Psoas muscle (tissue), 8 donors: ENCODE measurements around the gene ANKDD1A. TPM values are rescaled to one million over a fixed set of nuclear protein-coding genes. Genes with fewer than 3 reads are reported as not detected.
A peak's percentile ranks its signal among the peaks of the same experiment; 100 is the strongest.

ENCODE experiments used
- ATAC-seq, 4 donors: fragments of 200-7000 bp; cut with Tn5 transposase; one replicate each; pipeline ENCODE4 v1.9.1; 2020; ENCODE audit warnings: moderate library complexity in 3 of 4, mild to moderate bottlenecking in 2 of 4
- DNase-seq, 2 donors: peaks; one replicate each; pipeline ENCODE4 v3.0.0-alpha.2; 2020
- H3K27ac ChIP-seq: fragments of 200-600 bp; one replicate; pipeline ENCODE4 v1.8.0; 2022
- H3K27me3 ChIP-seq, 3 donors: fragments of 200-600 bp in 1 of 3; one replicate each; pipeline versions ENCODE4 v1.6.1 to v1.8.0; 2013 to 2022; ENCODE audit warnings: low read length in 2 of 3, mild to moderate bottlenecking in 2 of 3, moderate library complexity in 1 of 3; ENCODE audit not compliant: insufficient read depth in 3 of 3
- H3K36me3 ChIP-seq, 2 donors: fragments of 200-600 bp in 1 of 2; one replicate each; pipeline versions ENCODE4 v1.6.1 to v1.8.0; 2013 to 2022; ENCODE audit warnings: low read depth in 1 of 2, mild to moderate bottlenecking in 1 of 2, moderate library complexity in 1 of 2; ENCODE audit not compliant: insufficient read depth in 1 of 2
- H3K4me1 ChIP-seq: fragments of 200-600 bp; one replicate; pipeline ENCODE4 v1.8.0; 2022
- H3K4me3 ChIP-seq: fragments of 200-600 bp; one replicate; pipeline ENCODE4 v1.8.0; 2022; ENCODE audit warnings: mild to moderate bottlenecking
- H3K9me3 ChIP-seq: fragments of 200-600 bp; one replicate; pipeline ENCODE4 v1.8.0; 2022
- WGBS, 3 donors: extraction: QIAGEN DNeasy Blood & Tissue Kit; methylation state at CpG; one replicate each; pipeline versions ENCODE4 v1.1.6 to v1.1.7; 2013; 5-methylcytosine and 5-hydroxymethylcytosine counted together
- intact Hi-C, 2 donors: fragments of 100-400 bp; cut with DNase I; formaldehyde crosslinking; loops; one replicate each; pipeline versions ENCODE4 v1.11.0 to v1.14.2; 2022
- polyA plus RNA-seq, 3 donors: library from polyadenylated mRNA; stranded (reverse); fragments of 200-250 nt; gene quantifications; one replicate each; pipeline ENCODE4 v1.2.3, GENCODE V29; 2013
- total RNA-seq, 4 donors: library from RNA; stranded (reverse); fragmentation: NEBNext Ultra II Directional in 2 of 4; extraction: Animal tissue kit (Norgen Biotek cat#: 25700) in 2 of 4; gene quantifications; one replicate each; pipeline versions ENCODE4 v1.2.1 to v1.2.4, GENCODE V29; 2021 to 2023
- TF ChIP-seq, protein P1 (sequence below): fragments of 200-600 bp; IDR thresholded peaks from one replicate; pipeline ENCODE4 v1.8.0; 2022; ENCODE audit warnings: antibody characterized with exemption
- donor health status: healthy with polysubstance abuse.
- donor health status: DM: no; HTN: no; CAD: no; lungs with moderate emphysema.
- donor health status: Bipolar disorder and iron deficiency.
- donor health status: healthy.
- donor health status: DM: yes; HTN: yes; CAD: no.
- donor health status: DM: no; HTN: no; CAD: no.
- donor health status: DM: no; HTN: no; CAD: no.
- donor health status: DM: yes; HTN: yes; CAD: no.

The ANKDD1A gene
- total and polyA plus RNA-seq, 7 donors = 0.18 to 1.2 (median 0.46) TPM

DNA sequence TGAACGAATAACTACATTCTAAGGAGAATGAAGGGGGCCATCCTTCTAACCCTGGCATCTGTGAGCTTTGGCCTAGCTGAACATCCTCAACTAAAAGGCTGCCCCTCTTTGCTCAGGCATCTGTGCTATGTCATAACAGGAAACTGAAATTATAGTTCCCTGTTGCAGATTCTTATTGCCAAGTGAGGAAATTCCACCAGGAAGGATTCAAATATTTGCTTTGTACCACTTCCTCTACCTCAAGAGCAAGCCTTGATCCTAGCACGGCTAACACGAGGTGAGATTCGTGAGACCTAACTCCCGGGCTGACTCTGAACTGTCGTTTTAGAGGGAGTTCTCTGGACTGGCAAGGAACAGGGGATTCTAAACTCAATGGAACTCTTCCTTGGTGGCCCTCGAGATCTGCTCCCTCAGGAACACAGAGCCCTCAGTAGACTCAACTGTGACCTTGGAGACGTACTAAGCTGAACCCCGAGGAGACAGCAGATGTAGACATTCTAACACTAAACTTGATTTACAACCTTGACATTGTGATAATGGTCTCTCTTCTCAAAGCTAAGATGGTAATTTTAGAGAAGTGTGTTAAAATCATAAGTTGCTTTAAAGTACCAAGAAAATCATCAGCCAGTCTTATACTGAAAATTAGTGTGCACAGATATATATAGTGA, 73.8 kb downstream of the ANKDD1A start:
- Histone ChIP-seq H3K9me3 (no peaks in the 10 kb centered on the region), H3K27ac (peak overlapping the region; percentile 49), H3K36me3 (peaks cover 0 to 33% of the 10 kb centered on the region in 2 donors), H3K27me3 (no peaks in the 10 kb centered on the region), H3K4me3 (no peak overlapping the region), H3K4me1 (peaks cover 11% of the 10 kb centered on the region)
- intact Hi-C loops = no loop called here
- WGBS, 3 donors = 25 to 39% (median 33%) methylated on average over 9 of the region's 9 CpGs
- TF ChIP-seq, protein P1, sequence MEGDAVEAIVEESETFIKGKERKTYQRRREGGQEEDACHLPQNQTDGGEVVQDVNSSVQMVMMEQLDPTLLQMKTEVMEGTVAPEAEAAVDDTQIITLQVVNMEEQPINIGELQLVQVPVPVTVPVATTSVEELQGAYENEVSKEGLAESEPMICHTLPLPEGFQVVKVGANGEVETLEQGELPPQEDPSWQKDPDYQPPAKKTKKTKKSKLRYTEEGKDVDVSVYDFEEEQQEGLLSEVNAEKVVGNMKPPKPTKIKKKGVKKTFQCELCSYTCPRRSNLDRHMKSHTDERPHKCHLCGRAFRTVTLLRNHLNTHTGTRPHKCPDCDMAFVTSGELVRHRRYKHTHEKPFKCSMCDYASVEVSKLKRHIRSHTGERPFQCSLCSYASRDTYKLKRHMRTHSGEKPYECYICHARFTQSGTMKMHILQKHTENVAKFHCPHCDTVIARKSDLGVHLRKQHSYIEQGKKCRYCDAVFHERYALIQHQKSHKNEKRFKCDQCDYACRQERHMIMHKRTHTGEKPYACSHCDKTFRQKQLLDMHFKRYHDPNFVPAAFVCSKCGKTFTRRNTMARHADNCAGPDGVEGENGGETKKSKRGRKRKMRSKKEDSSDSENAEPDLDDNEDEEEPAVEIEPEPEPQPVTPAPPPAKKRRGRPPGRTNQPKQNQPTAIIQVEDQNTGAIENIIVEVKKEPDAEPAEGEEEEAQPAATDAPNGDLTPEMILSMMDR = no peak
- DNase-seq (no peak), ATAC-seq (no peak)

DNA sequence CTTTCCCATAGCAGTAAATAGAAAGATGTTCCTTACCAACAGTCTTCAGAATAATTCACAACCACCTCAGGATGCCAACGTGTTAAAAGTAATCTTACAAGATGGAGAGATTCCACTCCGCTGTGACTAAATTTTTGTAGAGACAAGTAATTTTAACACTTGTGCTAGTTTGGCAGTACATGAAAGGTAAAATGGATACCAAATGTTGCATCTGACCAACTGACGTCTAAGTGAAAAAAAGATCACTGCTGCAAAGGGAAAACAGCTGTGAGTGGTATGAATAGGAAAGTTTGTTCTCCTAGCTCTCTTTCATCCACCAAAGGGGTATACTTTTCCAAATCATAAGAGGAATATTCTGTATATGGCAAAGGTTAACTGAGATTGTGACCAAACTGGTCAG, 75.4 kb downstream of the ANKDD1A start:
- Histone ChIP-seq H3K27ac (no peak overlapping the region), H3K4me1 (peaks cover 13% of the 10 kb centered on the region), H3K27me3 (no peaks in the 10 kb centered on the region), H3K9me3 (no peaks in the 10 kb centered on the region), H3K4me3 (no peak overlapping the region), H3K36me3 (peaks cover 0 to 21% of the 10 kb centered on the region in 2 donors)
- intact Hi-C loops = no loop called here
- DNase-seq = no peak
- TF ChIP-seq, protein P1 = no peak
- 24 to 44% (median 28%) methylated on average over 3 of the region's 3 CpGs for WGBS, 3 donors
- ATAC-seq = no peak

DNA sequence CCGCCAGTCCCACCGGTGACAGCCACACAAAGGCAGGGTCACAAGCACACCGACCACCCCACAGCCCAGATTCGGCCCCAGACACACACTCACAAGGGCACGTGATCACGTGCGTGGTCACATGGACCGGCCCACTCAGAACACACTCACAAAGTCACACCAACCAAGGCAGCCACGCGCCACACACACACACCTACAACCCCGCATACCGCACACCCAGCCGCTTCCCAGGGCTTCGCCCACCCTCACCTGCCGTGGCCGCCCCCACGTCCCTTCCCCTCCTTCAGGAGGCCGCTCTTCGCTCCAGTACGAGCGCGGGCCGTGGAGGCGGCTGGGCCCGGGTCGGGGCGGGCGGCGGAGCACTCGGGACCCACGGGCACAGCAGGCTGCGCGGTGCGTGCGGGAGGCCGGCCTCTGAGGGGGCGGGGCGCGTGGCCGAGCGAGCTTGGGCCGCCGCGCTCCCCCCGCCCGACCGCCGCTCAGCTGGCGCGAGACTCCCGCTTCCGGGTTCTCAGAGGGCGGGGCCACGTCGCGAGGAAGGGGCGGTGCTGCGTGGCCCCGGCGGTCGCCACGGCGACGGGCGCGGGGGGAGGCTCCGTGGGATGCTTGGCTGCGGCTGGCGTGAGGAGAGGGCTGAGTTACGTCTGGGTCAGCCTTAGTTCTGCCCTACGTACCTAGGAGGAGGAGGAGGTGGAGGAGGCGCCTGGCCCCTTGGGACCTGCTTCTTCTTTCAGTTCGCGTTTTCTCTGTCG, 77.9 kb downstream of the ANKDD1A start, which contains the start of gene SPG21:
SPG21 (minus strand) TSS at position 499 of the 752 bp plus-strand sequence. CDS start 6,345 bp downstream, outside the sequence.
- WGBS, 3 donors = 0% methylated on average over 50 to 75 of the region's 75 CpGs
- no peaks in the 10 kb centered on the region for H3K9me3 ChIP-seq
- no peaks in the 10 kb centered on the region for H3K27me3 ChIP-seq
- H3K4me1 ChIP-seq = peaks cover 13% of the 10 kb centered on the region
- H3K36me3 ChIP-seq = peaks cover 0 to 8% of the 10 kb centered on the region in 2 donors
- ATAC-seq (peak; percentile 94 to 97 (median 96)), DNase-seq (peak; percentile 93 to 97)
- peak within 1 kb of the TSS; percentile 97 for H3K27ac ChIP-seq
- H3K4me3 ChIP-seq = peak within 1 kb of the TSS; percentile 96
- TF ChIP-seq, protein P1 = no peak
- intact Hi-C loops = no loop called here

DNA sequence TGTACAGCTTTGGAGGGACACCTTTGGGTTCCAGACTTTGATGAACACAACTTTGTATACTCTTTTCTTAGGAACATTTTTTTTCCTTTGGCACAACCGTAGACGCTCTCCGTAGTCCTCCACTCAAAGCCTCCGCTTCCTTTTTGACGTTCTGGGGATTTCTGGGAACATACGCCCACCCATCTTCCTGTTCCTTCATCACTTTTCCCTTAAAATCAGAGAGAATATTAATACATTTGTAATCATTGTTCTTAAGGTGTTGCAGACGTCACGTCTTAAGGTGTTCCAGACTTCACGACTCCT, 78.4 kb downstream of the ANKDD1A start:
- peaks cover 0 to 8% of the 10 kb centered on the region in 2 donors for H3K36me3 ChIP-seq
- peak in 1 of 4 donors; percentile 4 for ATAC-seq
- no peaks in the 10 kb centered on the region for H3K27me3 ChIP-seq
- intact Hi-C loops = no loop called here
- peak overlapping the region; percentile 96 for H3K4me3 ChIP-seq
- H3K27ac ChIP-seq = peak overlapping the region; percentile 97
- 3 to 6% (median 4%) methylated on average over 9 of the region's 9 CpGs for WGBS, 3 donors
- no peaks in the 10 kb centered on the region for H3K9me3 ChIP-seq
- TF ChIP-seq, protein P1 = no peak
- H3K4me1 ChIP-seq = peaks cover 13% of the 10 kb centered on the region
- no peak for DNase-seq
